Embryonic facial prominence (tissue), 1 donor: ENCODE measurements around the gene CD52.
"Not testable (repeated sequence)": the region's sequence is repeated elsewhere in the genome, so short reads cannot be mapped to it uniquely, and the experiment has no call there.

Source experiments
- DNase-seq: peaks from one replicate; pipeline ENCODE4 v3.0.0-alpha.2; 2016; ENCODE audit errors: extremely low spot score

CD52 gene

GRCh38 chr1:26284597-26285347, 33.0 kb upstream of the CD52 start:
- DNase-seq: no peak

GRCh38 chr1:26285366-26286063, 32.2 kb upstream of the CD52 start:
- DNase-seq: no peak

- no peak for DNase-seq
These were observed 31.7 kb upstream of the CD52 start for GRCh38 chr1:26286064-26286416.

- no peak for DNase-seq
These were observed 30.6 kb upstream of the CD52 start for GRCh38 chr1:26287033-26287711.

GRCh38 chr1:26287811-26288210, 29.9 kb upstream of the CD52 start:
- DNase-seq: no peak

GRCh38 chr1:26288311-26288941, 29.3 kb upstream of the CD52 start:
- DNase-seq: no peak

GRCh38 chr1:26289158-26290059, 28.3 kb upstream of the CD52 start:
- no peak for DNase-seq

- DNase-seq: no peak
These were observed 27.5 kb upstream of the CD52 start for GRCh38 chr1:26290122-26290881.

GRCh38 chr1:26290882-26291261, 26.9 kb upstream of the CD52 start:
- no peak for DNase-seq

- DNase-seq: no peak
These were observed 26.3 kb upstream of the CD52 start for GRCh38 chr1:26291433-26291832.

GRCh38 chr1:26291939-26292338, 25.8 kb upstream of the CD52 start:
- DNase-seq: no peak

GRCh38 chr1:26292735-26293134, 25.0 kb upstream of the CD52 start:
- DNase-seq: not testable (repeated sequence)

GRCh38 chr1:26293911-26294463, 23.8 kb upstream of the CD52 start:
- no peak for DNase-seq

GRCh38 chr1:26295194-26296138, 22.3 kb upstream of the CD52 start:
- DNase-seq: no peak

- DNase-seq: no peak
These were observed 21.3 kb upstream of the CD52 start for GRCh38 chr1:26296340-26297056.

GRCh38 chr1:26297057-26297790, 20.5 kb upstream of the CD52 start:
- DNase-seq: no peak

GRCh38 chr1:26297791-26298124, 20.0 kb upstream of the CD52 start:
- DNase-seq: no peak
